ELF-1 (cell line): ENCODE data around the gene TRERF1.

Experiments used
- DNase-seq: peaks from one replicate; pipeline ENCODE4 v3.0.0-alpha.2; 2016; ENCODE audit warnings: low read depth, low spot score

The TRERF1 gene

DNA sequence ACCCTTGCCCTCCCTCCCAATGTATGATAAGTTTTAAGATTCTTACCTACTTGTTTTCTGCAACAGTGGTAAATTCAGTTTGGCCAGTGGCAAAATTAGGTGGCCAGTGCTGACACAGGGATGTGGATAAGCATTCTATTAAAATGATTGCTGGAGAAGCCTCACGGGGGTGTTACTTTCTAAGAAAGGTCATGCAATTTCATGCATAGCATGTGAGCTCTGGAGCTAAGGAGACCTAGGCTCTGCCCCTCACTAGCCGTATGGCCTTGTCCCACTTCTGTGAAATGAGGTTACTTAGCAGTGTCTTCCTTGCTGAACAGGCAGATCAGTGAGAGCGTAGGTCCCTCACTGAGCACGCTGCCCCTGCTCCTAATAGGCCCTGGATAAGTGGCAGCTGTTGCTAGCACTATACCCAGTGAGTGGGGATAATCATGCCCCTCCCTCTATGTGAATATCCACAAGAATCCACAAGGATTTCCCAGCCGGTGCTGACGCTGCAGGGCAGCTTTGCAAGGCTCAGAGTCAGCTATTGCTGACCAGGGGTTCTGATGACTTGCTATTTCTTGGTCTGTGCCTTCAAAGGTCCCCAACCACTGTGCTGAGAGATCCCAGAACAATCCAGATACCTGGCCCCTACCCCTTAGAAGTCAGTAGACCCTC lies 147.5 kb downstream of the TRERF1 start:
- peak; percentile 37 for DNase-seq

DNA sequence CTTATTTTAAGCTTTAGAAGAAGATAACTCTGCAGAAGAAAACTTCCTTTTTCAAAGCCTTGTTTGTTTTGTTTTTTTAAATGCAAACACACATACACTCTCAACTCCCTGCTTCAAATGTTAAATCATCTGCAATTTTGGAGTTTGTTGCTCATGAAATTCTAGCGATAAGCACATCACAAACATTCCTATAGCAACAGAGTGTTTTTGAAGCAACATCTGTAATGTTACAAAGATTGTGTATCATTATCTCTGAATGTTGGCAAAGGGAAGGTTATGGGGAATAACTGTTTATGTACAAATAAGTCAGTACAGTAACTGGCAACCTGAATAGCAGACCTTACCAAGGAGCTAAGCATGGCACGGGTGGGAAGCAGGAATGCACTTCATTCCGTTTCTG lies 149.3 kb downstream of the TRERF1 start:
- no peak for DNase-seq

DNA sequence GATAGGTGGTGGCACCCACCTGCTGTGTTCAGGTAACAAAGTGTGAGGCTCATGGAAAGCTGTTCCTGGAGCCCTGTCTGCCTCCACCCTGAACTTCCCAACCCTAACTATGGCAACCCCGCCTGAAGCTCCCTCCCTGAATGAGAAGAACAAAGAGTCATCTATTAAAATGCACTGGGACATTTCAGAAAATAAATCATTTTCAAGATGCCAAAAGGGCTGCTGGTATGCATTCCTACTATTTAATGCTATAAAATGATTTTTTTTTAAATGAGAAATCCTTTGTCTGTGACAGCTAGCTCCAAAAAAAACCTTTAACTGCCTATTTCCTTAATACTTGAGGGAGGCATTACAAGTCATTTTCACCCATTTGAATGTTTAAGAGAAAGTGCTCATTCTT lies 149.7 kb downstream of the TRERF1 start:
- DNase-seq = no peak

DNA sequence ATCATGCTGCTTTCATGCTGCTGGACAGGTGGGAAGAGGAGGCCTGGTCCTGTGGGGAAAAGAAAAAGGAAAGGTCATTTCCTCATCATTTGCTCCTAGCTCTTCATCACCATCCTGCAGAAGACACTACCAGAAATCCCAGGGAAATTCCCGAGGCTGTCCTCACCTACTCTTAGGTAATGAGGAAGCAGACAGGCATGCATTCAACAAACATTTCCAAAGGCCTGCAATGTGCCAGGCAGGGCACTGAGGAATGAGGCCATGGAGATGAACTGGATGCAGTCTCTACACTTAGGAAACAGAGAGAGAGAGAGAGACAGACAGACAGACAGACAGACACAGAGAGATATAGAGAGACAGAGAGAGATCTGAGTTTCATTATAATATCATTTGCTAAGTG lies 151.0 kb downstream of the TRERF1 start:
- no peak for DNase-seq

DNA sequence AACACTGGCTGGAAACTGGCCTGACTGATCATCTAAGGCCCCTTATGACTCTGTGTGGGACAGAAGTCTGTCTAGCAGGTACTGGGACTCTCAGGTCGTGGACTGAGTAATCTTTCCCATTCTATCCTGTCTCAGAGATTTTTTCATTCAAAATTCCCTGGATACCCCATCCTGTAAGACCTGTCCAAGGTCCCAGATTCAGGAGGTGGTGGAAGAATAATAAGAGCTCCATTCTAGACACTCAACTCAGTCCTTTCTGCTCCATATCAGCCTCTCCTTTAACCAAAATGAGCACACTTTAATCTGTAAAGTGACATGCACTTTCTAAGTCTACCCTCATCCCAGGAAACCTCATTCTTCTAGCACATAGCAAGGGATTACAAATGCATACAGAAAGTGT lies 151.5 kb downstream of the TRERF1 start:
- no peak for DNase-seq

DNA sequence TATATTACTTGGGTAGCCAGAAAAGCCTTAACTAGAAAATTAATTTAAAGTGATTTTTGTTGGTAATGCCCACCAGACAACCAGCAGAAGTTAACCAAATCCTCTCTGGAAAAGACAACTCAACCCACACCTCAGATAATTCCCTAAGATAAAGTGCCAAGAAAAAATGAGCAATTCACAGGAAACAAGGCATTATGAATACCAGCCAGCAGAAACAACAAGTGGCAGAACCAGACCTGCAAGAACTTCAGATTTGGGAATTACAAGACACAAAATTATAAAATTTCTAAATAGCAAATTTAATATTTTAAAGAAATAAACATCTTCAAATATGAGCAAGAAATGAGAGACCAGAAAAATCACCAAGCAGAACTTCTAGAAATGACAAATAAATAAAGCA lies 154.1 kb downstream of the TRERF1 start:
- DNase-seq = no peak

DNA sequence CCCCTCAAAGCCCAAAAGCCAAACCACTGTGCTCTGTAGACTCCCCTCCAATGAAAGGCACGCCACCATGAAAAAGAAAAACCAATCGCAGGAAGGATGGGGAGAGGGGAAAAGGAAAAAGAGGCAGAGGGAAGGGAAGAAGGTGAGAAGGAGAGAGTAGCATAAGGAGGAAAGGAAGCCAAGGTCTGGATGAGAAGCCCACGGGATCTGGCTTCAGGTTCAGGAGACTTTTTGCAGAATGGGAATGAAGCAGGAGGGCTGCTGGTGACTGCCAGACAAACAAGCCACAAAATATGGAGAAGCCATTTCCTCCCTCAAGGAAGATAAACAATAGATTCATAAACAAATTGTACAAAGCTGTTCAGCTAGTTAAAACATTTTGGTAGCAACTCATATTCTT lies 155.1 kb downstream of the TRERF1 start:
- DNase-seq = no peak

DNA sequence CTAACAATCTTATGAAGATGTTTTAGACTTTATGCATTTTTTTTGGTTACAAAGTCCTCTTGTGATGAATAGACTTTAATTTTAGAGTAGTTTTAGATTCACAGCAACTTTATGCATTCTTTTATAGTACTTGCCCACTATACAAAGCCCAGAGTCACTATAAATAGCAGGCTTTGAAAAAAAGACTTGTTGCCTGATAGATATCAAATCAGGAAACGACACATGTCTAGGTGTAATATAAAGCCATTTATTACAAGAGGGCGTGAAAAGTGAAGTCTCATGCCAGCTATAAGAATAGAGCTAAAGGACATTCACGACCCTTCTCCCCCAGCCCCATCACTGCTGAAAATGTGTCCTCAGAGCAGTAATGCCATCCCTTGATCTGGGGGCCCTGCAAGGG lies 156.0 kb downstream of the TRERF1 start:
- DNase-seq = no peak

DNA sequence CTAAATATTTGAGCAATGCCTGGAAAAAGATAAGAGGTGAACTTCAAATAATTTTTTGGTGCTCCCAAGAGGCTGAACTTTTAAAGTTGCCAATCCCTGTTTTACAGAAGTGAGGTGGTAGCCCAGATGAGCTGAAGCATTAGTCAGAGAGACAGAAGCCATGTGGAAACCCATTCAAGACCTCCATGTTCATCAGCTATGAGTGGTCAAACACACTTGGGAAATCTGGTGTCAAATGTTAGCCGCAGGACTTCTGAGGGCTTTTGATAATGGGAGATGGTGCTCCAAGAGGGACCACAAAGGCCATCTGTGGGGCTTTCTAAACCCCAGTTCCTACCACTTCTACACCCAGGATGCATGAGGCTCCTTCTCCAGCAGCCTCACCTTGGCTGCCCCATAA lies 156.5 kb downstream of the TRERF1 start:
- DNase-seq = no peak

DNA sequence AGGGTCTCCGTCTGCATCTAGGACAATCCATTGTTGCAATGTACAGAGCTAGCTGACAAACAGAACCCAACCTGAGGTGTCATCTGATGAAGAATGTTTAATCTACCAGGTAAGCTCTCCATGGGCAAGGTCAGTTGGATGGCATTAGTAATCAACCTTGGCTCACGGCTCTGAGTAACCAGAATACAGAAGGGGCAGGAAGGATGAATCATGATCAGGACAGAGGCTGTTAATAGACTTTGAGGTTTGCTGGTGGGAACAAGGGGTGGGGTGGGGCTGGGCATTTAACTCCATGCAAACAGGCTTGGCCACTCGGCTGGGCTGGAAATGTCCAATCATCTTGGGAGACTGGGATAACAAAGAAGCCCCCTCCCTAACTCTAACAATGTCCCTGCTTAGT lies 157.0 kb downstream of the TRERF1 start:
- no peak for DNase-seq

DNA sequence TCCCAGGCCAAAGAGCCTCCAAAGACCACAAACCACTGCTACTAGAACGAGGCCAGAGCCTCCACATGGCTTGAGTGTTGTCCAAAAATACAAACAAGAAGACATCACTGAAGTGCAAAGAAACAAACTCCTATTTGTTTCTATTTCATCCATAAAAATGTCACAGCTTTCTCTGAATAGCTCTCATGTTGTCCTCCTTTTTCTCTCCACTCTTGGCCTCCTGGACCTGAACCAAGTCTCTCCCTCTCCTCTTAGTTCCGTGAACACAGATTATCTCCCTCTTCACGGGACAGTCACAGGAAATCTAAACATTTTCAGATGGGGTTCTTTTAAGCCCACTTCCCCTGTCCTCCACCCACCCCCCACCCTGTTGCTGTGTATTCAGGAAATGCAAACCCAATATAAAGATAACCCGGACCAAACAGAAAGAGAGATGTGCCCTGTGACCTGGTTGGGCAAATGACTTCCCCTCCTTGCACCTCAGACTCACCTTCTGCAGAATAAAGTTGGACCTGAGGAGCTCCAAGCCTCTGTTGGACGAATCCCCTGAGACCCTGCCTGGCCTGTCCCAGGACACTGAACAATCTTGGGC lies 158.2 kb downstream of the TRERF1 start:
- DNase-seq = no peak

DNA sequence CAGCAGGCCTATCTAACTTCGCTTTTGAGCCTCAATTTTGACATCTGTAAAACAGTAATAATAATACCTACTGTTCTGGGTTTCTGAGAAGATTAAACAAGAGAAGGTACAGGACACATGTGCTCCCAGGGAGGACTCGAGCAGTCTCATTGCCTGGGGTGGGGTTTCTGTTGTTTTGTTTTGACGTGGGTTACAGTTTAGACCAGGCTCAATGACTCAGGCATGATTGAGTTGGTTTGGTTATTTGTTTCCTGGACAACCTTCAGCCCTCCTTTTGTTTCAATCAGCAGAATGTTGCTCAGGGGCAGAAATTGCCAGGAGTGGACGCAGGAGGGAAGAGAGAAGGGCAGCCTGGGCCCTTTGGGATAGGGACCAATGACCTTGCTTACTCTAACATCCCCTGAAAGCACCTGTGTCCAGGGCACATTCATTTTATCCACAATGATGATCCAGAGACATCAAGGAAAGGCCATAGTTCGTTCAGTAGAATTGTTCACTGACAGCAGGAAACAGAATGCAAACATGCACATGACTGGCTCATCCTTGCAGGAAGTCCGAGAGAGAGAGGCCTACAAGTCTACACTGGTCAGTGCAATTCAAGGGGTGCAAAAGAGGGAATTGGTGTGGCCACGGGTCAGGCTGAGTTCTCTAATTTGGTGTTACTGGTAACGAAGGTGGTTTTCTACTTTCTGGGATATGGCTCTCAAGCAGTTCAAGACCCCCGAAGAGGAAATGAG lies 159.6 kb downstream of the TRERF1 start:
- peak; percentile 69 for DNase-seq

DNA sequence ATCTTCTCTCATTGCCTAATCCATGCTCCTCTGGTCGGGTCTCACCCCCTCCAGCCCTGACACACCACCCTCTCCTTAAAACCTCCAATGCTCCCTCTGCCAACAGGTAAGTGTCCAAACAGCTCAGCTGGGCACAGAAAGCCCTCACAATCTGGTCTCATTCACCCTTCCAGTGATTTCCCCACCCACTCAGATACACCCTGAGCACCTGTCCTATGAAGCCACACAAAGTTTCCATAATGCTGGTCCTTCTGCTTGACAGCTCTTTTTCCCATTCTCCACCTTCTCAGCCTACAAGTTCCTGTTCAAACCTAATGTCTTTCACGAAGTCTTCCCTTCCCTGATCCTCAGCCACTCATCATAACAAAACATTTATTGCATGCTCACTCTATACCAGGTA lies 164.0 kb downstream of the TRERF1 start:
- DNase-seq = no peak

DNA sequence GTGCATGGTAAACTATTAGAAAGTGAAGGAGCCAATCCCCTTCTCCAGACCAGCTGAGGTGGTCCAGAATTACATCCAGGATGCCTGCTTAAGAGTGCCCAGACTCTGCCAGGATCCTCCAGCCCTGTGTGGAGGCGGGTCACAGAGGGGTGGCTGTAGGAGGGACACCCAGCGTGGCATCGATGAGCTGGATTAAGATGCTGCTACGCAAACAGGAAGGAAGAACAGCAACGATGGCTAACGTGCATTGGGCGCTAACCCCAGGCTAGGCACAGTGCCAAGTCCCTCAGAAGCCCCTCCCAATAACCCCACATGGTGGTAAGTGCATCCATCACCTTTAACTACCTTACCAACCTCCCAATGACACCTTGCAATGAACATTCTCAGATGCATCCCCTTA lies 170.2 kb downstream of the TRERF1 start:
- DNase-seq = no peak

DNA sequence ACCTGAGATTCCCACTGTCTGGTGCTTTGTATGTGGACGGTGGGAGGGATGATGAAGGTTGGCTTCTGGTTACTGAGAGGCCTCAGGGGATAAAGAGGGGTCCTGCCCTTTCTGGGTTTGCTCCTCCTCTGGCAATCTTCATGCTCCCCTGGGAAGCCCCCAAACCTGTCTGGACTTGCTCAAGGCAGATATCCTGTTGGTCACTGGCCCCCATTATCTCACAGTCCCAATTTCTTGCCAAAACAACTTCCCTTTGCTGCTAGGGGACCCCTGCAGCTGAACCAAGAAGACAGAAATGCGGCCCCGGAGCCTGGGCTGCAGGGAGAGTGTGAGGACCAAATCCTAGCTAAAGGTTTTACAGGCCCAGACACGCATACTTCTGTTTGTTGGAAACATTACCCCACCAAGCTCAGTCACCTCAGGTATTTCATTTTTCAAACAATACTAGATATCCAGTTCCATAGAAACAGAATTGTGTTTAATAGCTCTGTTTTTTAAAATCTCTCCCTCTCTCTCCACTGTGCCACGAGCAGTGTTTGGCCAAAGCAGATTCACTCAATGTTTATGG lies 170.7 kb downstream of the TRERF1 start:
- DNase-seq = peak; percentile 7

DNA sequence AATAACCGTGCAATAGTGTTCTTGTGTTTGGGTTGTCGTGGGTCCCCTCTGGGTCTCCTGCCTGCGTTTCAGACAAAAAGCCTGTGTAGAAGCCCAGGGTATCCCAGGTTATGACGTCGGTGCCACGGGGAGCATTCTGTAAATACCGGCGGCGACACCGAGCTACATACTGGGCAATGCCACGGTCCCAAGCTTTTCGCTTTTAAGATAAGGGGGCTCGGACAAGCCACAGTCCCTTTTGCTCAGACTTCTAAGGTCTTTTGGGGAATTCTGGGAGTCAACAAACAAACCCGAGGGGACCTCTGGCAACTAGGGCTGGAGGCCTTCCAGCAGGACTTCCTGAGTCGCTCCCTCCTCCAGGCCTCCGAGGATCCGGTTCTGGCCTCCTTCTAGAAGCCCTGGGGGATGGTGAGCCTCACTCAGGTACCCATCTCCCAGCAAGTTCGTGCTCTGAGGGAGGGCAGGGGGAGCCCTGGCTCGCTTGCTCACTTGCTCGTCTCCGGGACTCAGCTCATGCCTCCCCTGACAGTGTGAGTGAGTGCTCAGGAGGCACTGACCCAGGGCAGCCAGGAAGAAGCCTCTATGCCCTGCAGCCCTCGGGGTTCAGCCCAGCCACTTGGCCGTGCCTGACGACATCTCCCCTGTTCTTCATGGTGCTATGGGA lies 171.6 kb downstream of the TRERF1 start:
- peak; percentile 18 for DNase-seq

DNA sequence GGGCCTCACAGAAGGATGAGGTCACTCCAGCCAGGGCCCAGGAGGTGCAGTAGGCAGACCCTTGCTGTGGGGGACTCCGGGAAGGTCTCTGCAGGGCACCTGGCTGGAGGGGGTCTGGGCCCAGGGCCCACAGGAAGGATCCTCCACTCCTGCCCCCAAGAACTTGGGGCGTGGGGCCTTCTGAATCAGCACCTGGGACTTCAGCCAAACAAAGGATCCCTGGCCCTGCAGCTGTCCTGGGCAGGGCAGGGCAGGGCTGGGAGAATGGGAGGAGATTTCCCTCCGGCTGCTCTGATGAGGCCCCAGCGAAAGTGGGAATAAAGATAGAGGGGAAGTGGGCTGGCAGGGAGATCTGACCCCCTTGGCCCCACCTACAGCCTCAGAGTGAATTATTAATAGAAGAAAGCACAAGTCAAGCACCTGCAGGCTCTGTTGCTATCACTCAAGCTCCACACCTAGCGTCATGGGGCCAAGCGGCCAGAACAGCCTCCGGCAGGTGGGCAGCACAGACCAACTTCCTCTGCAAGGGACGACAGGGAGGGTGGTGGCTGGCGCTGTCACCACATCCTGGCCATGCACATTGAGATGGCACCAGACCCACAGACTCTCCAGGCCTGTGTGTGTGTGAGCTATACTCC lies 172.5 kb downstream of the TRERF1 start:
- peak; percentile 5 for DNase-seq

DNA sequence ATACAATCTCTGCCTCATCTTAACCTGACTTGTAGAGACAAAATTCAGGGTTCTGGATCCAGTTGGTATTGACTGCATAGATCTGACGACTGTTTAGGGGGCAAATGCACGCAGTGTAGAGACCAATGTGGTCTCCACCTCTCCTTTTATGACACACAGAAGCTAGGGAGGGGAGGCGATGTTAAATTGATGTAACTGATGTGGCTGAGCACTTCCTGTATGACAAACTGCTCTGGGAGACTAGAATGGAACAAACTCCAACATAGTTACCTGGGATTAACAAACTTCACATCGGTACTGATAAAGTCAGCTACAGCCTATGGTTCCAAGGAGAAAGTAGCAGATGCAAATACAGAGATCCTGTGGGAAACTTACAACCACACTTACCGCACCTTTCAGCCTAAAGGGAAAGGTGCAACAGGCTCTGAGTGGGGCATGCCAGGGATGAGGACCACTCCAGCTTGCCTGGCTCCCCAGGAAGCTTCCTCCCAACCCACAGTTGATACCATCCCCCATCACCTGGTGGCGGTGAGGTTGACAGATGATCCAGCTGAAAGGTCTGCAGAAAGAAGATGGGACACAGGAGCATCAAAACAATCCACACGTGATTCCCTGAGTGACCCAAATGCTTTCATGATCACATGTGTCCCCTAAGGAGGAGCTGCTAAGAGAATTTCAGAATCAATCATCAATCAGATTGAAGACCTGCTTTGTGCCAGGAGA lies 173.4 kb downstream of the TRERF1 start:
- DNase-seq = no peak

DNA sequence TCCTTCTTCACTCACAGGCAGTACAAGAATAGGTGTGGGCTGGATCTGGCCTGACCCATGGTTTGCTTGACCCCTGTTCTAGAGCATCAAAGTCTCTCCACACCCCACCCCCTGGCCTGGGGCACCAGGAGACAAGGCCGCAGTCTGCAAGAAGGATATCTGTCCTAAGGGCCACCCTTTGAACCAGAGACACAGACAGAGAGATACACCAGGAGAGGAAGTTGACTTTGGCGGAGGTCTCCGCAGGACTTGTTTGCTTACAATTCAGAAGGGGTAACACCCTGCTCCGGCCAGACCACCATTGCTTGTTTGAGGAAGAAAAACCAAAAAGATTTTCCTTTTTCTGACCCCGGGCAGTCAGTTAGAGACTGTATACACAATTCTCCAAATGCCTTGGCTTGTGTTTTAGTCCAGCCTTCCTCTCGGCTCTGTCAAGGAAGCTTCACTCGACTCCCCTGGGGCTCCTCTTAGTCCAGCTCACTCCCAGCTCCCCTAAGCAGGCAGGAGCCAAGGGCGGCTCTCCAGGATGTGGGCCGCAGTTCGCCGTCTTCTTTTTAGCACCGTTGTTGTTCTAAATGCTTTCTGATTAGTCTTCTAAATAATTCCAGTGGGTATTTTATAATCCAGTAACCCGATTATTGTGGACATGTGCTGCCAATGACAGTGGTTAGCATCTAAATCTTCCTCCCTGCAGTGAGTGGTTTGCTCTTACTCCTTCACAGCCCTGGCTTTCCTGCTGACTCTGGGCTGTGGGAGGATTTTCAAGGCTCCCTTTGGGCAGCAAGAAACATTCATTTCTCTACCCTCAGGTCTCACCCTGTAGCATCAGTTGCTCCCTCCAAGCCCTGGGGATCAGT lies 175.5 kb downstream of the TRERF1 start:
- DNase-seq = peak; percentile 58

DNA sequence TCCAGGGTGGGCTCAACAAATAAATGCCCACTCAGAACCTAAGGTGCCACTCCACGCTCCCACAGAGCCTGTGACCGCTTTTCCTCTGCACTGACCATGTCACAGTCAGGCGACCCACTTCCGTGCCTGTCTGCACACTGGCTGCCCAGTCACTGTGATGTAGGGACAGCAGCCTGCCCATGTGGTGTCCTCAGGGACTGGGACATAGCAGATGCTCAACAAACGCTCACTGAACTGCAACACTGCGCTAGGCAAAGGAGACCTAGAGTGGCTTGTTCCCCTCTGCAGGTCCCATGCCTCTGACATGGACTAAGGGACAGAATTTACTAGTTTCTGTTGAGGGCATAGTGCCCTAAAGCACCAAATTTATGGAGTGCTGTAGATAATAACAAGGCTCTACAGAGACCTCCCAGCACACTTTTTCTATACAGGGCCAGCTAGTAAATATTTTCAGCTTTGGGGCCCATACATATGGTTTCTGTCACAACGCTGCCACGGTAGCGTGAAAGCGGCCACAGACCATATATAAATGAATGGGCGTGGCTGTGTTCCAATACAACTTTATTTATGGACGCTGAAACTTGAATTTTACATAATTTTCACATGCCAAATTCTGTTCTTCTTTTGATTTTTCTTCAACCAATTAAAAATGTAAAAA lies 176.2 kb downstream of the TRERF1 start:
- DNase-seq = no peak
